Cardiac muscle cell (in vitro differentiated cells and primary cell): Measurements from ENCODE around the gene SMARCD3. TPM values are rescaled to one million over a fixed set of nuclear protein-coding genes. Genes with fewer than 3 reads are reported as not detected.

Source experiments
- DNase-seq, 2 donors: peaks; one replicate each; pipeline versions ENCODE4 v3.0.0 to v3.0.0-alpha.2; 2010 to 2017; ENCODE audit warnings: low read depth in 1 of 2, low spot score in 1 of 2
- H3K27ac ChIP-seq: fragments of 200-600 bp; sonication (generic); 2 replicates; pipeline ENCODE4 v1.5.1; 2016
- H3K27me3 ChIP-seq: fragments of 200-600 bp; sonication (generic); 2 replicates; pipeline ENCODE4 v1.6.0; 2016; ENCODE audit warnings: control low read depth
- H3K36me3 ChIP-seq: fragments of 200-600 bp; sonication (generic); 2 replicates; pipeline ENCODE4 v1.5.1; 2016; ENCODE audit warnings: control low read depth
- H3K4me1 ChIP-seq: fragments of 200-600 bp; sonication (generic); 2 replicates; pipeline ENCODE4 v1.8.1; 2017; ENCODE audit warnings: low read depth, mild to moderate bottlenecking, mixed run types
- H3K4me3 ChIP-seq: fragments of 200-600 bp; sonication (generic); 2 replicates; pipeline ENCODE4 v1.5.1; 2016; ENCODE audit warnings: mild to moderate bottlenecking
- H3K9me3 ChIP-seq: fragments of 200-600 bp; sonication (generic); 2 replicates; pipeline ENCODE4 v1.5.1; 2017; ENCODE audit warnings: low read depth, mild to moderate bottlenecking, control low read depth
- polyA plus RNA-seq: library from polyadenylated mRNA; unstranded; fragments of >200 nt; fragmentation: Nextera tagmentation; extraction: Ambion mirVana; gene quantifications from 2 replicates; pipeline ENCODE4 v1.2.1, GENCODE V29; 2016
- total RNA-seq: library from RNA; depleted of rRNA; stranded (reverse); fragments of >200 nt; gene quantifications from 2 replicates; pipeline ENCODE4 v1.2.3, GENCODE V29; 2016
- TF ChIP-seq, protein P1 (sequence below): IDR thresholded peaks from 2 replicates; pipeline ENCODE4 v1.5.1; 2012; ENCODE audit warnings: low read depth, mild to moderate bottlenecking, low read length

Gene SMARCD3
- total and polyA plus RNA-seq, 2 experiments from 2014 or later: 180 to 237 TPM

DNA sequence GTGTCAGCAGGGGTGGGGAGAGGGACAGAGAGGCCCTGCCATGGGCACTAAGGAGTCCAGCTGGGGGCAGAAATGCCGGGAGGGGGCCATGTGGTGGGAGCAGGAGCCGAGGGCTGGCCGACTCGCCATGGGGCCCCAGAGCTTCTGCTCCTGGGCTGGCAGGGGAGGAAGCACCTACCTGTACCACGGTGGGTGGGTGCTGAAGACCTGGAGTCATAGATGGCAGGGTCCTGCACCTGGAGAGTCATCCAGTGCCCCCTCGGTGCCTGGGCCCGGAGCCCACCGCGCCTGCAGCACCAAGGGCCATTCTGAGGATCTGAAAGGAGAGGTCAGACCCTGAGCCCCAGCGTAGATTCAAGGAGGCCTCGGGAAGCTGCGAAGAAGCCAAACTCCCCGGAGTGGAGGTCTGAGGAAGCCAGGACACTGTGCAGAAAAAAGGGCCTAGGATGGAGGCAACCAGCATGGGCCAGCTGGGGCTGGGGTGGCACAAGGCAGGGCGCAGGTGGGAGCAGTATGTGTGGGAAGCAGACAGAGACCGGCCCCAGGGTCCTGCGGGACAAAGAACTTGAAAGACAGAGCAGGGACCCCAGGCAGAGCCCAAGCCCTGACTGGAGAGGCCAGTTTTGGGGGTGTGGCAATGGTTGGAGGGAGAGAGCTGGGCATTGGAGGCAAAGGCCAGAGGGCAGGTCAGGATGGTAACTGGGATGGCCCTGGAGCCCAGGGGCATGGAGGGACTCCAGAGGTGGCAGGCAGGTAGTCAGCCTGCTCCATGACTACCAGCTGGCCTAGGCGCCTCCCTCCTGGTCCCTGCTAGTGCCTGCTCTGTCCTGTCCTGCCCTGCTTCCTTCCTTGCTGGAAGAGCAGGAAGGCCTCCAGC, 26.7 kb upstream of the SMARCD3 start:
- H3K9me3 ChIP-seq: no peaks in the 10 kb centered on the region
- H3K4me1 ChIP-seq: no peaks in the 10 kb centered on the region
- H3K27ac ChIP-seq: no peak overlapping the region
- H3K36me3 ChIP-seq: no peaks in the 10 kb centered on the region
- DNase-seq: no peak
- H3K27me3 ChIP-seq: no peaks in the 10 kb centered on the region
- no peak overlapping the region for H3K4me3 ChIP-seq
- TF ChIP-seq, protein P1, sequence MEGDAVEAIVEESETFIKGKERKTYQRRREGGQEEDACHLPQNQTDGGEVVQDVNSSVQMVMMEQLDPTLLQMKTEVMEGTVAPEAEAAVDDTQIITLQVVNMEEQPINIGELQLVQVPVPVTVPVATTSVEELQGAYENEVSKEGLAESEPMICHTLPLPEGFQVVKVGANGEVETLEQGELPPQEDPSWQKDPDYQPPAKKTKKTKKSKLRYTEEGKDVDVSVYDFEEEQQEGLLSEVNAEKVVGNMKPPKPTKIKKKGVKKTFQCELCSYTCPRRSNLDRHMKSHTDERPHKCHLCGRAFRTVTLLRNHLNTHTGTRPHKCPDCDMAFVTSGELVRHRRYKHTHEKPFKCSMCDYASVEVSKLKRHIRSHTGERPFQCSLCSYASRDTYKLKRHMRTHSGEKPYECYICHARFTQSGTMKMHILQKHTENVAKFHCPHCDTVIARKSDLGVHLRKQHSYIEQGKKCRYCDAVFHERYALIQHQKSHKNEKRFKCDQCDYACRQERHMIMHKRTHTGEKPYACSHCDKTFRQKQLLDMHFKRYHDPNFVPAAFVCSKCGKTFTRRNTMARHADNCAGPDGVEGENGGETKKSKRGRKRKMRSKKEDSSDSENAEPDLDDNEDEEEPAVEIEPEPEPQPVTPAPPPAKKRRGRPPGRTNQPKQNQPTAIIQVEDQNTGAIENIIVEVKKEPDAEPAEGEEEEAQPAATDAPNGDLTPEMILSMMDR: no peak

DNA sequence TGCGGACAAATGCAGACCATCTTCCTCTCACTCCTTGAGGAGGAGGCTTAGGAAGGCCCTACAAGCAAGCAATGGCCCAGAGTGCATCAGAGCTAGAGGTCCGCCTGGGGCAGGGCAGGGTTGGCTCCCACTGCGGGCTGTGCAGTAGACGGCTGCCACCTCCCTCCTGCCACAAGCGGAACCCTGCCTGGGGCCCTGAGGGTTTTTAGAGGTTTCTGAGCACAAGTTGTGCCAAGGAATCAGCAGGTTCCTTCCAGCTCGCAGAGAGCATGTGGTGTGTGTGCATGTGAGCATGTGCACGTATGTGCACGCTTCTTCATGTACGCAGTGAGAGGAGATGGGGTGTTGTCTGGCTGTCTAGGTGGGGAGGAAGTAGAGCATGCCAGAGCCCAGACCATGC, 25.9 kb upstream of the SMARCD3 start:
- Histone ChIP-seq H3K9me3 (no peaks in the 10 kb centered on the region), H3K36me3 (no peaks in the 10 kb centered on the region), H3K4me1 (no peaks in the 10 kb centered on the region), H3K27me3 (no peaks in the 10 kb centered on the region), H3K27ac (no peak overlapping the region), H3K4me3 (no peak overlapping the region)
- DNase-seq: no peak
- TF ChIP-seq, protein P1: no peak

DNA sequence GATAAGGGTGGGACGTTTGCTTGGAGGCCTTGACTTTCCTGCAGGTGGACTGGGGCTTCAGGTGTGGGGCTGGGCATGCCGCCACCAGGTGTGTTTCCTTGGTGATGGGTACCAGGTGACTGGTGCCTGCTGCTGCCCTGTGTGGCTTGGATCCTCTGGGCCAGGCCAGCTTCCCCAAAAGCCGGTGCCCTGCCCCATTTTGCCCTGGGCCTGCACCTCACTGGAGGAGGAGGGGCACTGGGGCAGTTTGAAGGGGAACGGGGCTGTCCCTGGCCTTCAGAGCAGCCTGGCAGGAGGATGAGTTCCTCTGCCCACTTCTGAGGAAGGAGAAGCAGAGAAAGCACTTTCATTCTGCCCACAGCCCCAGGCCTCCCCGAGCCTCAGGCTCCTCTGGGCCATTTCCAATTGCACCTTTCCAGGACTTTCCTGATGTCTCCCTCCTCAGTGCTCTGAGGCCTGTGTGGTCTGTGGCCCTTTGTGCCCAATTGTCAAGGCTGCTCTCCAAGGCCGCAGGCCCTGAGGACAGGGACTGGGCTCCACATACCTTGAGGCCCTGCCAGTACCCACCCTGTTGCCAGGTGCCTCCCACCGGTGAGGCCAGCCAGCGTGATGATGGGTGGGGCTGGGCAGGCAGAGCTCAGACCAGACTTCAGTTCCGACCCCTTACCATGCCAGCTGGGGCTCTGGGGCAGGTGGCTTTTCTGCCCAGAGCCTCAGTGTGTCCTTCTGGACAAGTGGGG, 25.3 kb upstream of the SMARCD3 start:
- H3K4me1 ChIP-seq: no peaks in the 10 kb centered on the region
- H3K4me3 ChIP-seq: no peak overlapping the region
- H3K9me3 ChIP-seq: no peaks in the 10 kb centered on the region
- H3K27ac ChIP-seq: no peak overlapping the region
- H3K27me3 ChIP-seq: no peaks in the 10 kb centered on the region
- no peaks in the 10 kb centered on the region for H3K36me3 ChIP-seq
- DNase-seq: no peak
- TF ChIP-seq, protein P1: no peak

DNA sequence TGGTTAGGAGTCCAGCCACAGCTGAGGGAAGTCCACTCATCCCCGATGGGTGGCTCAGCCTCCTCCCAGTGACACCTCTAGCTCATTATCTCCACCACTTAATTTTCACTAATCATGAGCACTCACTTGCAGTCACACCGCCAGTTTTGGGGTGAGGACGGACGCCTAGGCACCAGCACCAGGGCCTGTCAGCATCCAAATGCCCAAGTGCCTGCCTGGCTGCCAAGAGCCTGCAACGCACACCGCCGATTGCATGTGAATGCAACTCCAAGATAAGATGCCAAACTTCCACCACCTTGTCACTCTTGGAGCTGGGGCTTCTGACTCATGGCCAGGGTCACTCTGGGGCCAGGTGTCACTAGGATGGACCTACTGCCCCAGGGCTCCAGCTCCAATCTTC, 24.4 kb upstream of the SMARCD3 start:
- H3K27me3 ChIP-seq: no peaks in the 10 kb centered on the region
- no peaks in the 10 kb centered on the region for H3K4me1 ChIP-seq
- H3K27ac ChIP-seq: no peak overlapping the region
- no peaks in the 10 kb centered on the region for H3K36me3 ChIP-seq
- H3K4me3 ChIP-seq: no peak overlapping the region
- TF ChIP-seq, protein P1: no peak
- no peaks in the 10 kb centered on the region for H3K9me3 ChIP-seq
- no peak for DNase-seq

DNA sequence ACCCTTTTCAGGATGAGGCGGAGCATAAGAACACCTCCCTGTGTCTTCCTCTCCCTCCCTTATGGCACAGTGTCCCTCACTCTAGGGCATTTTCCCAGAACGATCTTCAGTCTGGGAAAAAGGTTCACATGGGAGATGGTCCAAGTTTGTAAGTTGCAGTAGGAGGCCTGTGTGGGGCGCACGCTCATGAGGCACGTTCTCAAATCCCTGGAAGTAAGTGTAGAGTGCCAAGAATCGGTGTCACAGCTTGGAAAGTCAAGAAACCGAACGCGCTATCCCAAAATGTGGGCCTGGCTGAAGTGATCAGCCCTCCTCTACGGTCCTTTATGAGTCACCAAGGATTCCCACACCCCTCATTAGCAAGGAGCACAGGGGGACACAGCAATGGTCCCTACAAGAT, 23.9 kb upstream of the SMARCD3 start:
- Histone ChIP-seq H3K36me3 (no peaks in the 10 kb centered on the region), H3K4me1 (no peaks in the 10 kb centered on the region), H3K27ac (no peak overlapping the region), H3K9me3 (no peaks in the 10 kb centered on the region), H3K4me3 (no peak overlapping the region), H3K27me3 (no peaks in the 10 kb centered on the region)
- TF ChIP-seq, protein P1: peak; percentile 20
- peak in 1 of 2 donors; percentile 43 for DNase-seq
